GM10248 (cell line): ENCODE measurements around the gene SLC25A51.

Source experiments
- CTCF ChIA-PET: fragments of 300-600 bp; sonication (Branson Sonifier 250); formaldehyde crosslinking; extraction: SDS; loops from one replicate; lab custom pipeline; 2021; ENCODE audit warnings: antibody characterized with exemption; lab: Yijun Ruan, JAX
- POLR2A ChIA-PET: fragments of 350-650 bp; sonication (Branson Sonifier 250); formaldehyde crosslinking; extraction: SDS; loops from one replicate; lab custom pipeline; 2020; ENCODE audit warnings: antibody characterized with exemption; lab: Yijun Ruan, JAX
- DNase-seq: peaks from one replicate; pipeline ENCODE4 v3.0.0; 2012; ENCODE audit errors: extremely low spot score
- TF ChIP-seq, protein P1 (sequence below): IDR thresholded peaks from 2 replicates; pipeline ENCODE4 v1.5.1; 2012; ENCODE audit warnings: mild to moderate bottlenecking, low read depth; ENCODE audit errors: extremely low read depth, missing control alignments, control extremely low read depth

SLC25A51 gene

DNA sequence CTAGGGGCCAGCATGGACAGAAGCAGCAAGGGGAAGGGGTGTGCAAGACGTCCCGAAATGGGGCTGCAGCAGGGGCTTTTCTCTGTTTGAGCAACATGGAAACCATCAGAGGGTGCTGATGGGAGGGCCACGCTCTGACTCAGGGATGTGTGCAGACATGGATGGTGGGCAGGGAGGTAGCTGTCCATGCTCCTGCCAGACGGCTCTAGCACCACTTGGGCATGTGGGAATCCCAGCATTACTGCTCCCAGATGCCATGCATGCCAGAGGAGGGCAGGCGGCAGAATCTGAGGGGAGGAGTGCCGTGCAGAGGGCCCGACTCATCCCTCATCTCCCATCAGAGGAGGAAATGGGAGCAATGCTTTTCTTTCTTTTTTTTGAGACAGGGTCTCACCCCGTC, 45.6 kb upstream of the SLC25A51 start:
- no peak for DNase-seq
- POLR2A ChIA-PET: no interaction called here
- TF ChIP-seq, protein P1, sequence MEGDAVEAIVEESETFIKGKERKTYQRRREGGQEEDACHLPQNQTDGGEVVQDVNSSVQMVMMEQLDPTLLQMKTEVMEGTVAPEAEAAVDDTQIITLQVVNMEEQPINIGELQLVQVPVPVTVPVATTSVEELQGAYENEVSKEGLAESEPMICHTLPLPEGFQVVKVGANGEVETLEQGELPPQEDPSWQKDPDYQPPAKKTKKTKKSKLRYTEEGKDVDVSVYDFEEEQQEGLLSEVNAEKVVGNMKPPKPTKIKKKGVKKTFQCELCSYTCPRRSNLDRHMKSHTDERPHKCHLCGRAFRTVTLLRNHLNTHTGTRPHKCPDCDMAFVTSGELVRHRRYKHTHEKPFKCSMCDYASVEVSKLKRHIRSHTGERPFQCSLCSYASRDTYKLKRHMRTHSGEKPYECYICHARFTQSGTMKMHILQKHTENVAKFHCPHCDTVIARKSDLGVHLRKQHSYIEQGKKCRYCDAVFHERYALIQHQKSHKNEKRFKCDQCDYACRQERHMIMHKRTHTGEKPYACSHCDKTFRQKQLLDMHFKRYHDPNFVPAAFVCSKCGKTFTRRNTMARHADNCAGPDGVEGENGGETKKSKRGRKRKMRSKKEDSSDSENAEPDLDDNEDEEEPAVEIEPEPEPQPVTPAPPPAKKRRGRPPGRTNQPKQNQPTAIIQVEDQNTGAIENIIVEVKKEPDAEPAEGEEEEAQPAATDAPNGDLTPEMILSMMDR: no peak
- CTCF ChIA-PET: interaction anchor here (0.8 kb wide), 1 partner anchor 12 kb away, joined by 3 read pairs; no protein-coding TSS in a partner anchor

DNA sequence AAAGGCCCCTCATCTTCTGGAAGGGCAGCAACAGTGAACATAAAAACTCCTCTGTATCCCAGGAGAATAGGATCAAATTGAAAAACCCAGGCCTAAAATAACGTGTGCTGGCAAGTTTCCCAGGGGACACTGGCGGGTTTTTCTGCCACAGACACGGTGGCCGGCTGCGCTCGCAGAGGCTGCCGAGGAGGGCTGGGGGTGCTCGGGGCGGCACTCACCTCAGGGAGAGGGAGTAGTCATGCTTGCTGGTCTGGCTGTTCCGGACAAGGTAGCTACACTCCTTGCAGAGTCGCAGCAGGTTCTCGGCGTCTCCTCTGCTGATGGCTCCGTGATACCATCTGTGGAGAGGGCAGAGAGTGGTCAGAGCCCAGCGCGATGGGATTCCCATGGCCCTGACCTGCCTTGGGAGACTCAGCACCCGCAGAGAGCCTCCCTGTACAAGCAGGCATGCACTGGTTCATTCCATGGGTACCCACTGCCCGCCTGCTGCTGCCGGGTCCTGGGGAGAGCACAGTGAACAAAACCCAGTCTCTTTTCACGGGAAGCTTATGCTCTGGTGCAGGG, 44.6 kb upstream of the SLC25A51 start:
- POLR2A ChIA-PET: no interaction called here
- CTCF ChIA-PET: no interaction called here

DNA sequence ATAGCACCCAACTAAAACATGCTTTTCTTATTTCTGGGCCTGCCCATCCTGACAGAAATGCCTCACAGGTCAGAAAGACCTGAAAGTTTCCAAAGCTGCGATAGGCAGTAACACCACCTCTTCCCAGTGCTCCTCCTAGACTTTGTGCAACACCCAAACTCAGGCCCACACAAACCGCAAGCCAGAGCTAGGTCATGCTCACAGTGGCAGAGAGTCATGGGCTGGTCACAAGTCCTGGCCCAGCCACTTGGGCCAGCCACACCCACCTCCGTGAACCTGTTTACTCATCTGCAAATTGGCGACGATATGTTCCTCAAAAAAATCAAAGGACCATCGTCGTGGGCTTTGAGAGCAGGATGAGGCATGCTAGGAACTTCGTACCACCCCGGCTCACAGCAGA, 44.0 kb upstream of the SLC25A51 start:
- TF ChIP-seq, protein P1: no peak
- no peak for DNase-seq
- ChIA-PET CTCF (no interaction called here), POLR2A (no interaction called here)

More for the DNA sequence above, 44.6 kb upstream of the SLC25A51 start:
- DNase-seq: no peak
- TF ChIP-seq, protein P1: no peak

DNA sequence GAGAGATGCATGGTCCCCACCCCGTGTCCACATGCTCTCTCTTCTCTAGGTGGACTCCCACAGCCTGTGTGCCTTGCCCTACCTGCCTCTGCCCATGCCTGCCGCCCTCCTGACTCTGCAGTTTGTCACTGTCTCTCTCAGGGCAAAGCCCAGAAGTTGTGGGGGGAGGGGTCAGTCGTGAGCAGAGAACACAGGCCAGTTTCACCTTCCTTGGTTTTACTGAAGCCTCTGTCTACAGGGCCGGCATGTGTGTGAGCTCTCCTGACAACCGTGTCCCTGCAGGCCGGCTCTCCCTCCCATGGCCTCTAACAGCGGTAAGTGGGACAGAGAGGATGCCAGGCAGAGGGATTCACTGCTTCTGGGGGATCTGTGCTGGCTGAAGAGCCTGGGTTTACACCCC, 43.5 kb upstream of the SLC25A51 start:
- ChIA-PET CTCF (interaction anchor here (0.6 to 1.3 kb wide), 3 partner anchors 22 to 140 kb away, joined by 3 to 5 read pairs (median 4); no protein-coding TSS in a partner anchor), POLR2A (no interaction called here)

DNA sequence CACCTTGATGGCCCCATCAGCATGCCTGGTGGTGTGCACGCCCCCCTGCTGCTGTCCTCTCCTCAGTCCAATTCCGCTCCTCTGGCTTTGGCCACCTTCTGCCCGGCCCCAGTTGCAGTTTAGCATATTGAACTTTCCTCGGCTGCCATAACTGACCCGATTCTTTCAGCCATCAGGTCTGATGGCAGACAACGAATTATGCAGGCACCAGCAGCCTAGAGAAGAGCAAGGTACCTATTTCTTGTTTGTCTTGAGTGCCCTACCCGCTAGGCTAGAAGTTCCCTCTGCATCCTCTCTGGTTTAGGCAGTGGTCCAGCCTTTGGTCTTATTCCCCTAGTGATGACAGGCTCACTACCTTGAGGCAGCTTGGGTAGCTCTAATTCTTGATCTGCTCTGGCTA, 43.0 kb upstream of the SLC25A51 start:
- ChIA-PET CTCF (interaction anchor here (0.6 to 1.3 kb wide), 3 partner anchors 21 to 141 kb away, joined by 3 to 5 read pairs (median 4); no protein-coding TSS in a partner anchor), POLR2A (no interaction called here)
- TF ChIP-seq, protein P1: no peak

More for the DNA sequence above, 43.5 kb upstream of the SLC25A51 start:
- DNase-seq: no peak
- TF ChIP-seq, protein P1: no peak

DNA sequence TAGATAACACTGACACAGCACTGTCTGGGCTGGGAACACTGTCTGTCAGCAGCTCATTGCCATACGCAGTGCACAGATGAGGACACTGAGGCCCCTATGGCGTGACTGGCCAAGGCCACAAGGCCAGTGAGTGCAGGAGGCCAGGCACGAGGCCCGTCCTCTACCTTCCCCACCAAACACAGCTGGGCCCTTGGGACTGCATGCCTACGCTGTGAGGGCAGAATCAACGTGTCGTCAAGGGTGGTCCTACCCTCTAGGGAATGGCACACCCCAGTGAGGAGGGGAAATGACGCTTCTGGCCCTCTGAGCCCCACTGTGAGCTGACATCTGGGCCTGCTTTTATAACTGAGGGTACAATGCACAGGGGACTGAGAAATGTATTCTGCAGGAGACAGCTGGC, 42.1 kb upstream of the SLC25A51 start:
- no peak for DNase-seq
- TF ChIP-seq, protein P1: no peak
- ChIA-PET CTCF (interaction anchor here (1.0 to 2.1 kb wide), 4 partner anchors 21 to 463 kb away, joined by 3 to 6 read pairs (median 4); no protein-coding TSS in a partner anchor), POLR2A (no interaction called here)

More for the DNA sequence above, 43.0 kb upstream of the SLC25A51 start:
- no peak for DNase-seq
